Endothelial cell of umbilical vein (primary cell): ENCODE results near the gene EEFSEC. TPM values are rescaled to one million over a fixed set of nuclear protein-coding genes. Genes with fewer than 3 reads are reported as not detected.

Experiments used
- BruUV-seq: library from RNA; stranded (reverse); fragments of 400-500 nt; replicated peaks from 2 replicates; lab custom pipeline; 2021; lab: Mats Ljungman, UMichigan
- CTCF ChIA-PET: fragments of 300-600, 350-600 bp; sonication (Branson Sonifier 250); formaldehyde crosslinking; loops from one replicate; lab custom pipeline; 2021; ENCODE audit warnings: antibody characterized with exemption, inconsistent platforms; lab: Charles Lee
- POLR2A ChIA-PET: fragments of 300-600, 350-600 bp; sonication (Branson Sonifier 250); formaldehyde crosslinking; loops from one replicate; lab custom pipeline; 2021; ENCODE audit warnings: antibody characterized with exemption, inconsistent platforms; lab: Charles Lee
- DNase-seq: peaks from one replicate; pipeline ENCODE4 v3.0.0-alpha.2; 2011; ENCODE audit warnings: low read depth, low spot score
- FAIRE-seq: peaks from 2 replicates; lab custom pipeline; 2011; peaks lifted over from hg19 to GRCh38; lab: Jason Lieb, UNC
- H2AFZ ChIP-seq: 2 replicates; pipeline ENCODE4 v1.6.0; 2012; ENCODE audit warnings: low read depth, low read length, control low read depth, inconsistent platforms
- H3K27ac ChIP-seq: 2 replicates; pipeline ENCODE4 v1.5.1; 2011; ENCODE audit warnings: low read depth, mild to moderate bottlenecking, control low read depth, low read length, moderate library complexity; ENCODE audit not compliant: insufficient read depth
- H3K27me3 ChIP-seq, 2 experiments: 2 replicates each; pipeline versions ENCODE4 v1.6.0 to v1.6.1; 2011; ENCODE audit warnings: low read length in 2 of 2, mixed read lengths in 1 of 2; ENCODE audit not compliant: control insufficient read depth in 2 of 2, insufficient read depth in 2 of 2
- H3K36me3 ChIP-seq, 2 experiments: 2 replicates in 1 of 2; 3 replicates in 1 of 2; pipeline ENCODE4 v1.5.1; 2011; ENCODE audit warnings: low read length in 2 of 2, mild to moderate bottlenecking in 1 of 2, moderate library complexity in 1 of 2; ENCODE audit not compliant: control insufficient read depth in 2 of 2, insufficient read depth in 2 of 2; ENCODE audit errors: extremely low read depth in 1 of 2
- H3K4me1 ChIP-seq: 3 replicates; pipeline ENCODE4 v1.5.1; 2011; ENCODE audit warnings: mild to moderate bottlenecking, low read length; ENCODE audit not compliant: control insufficient read depth, insufficient read depth; ENCODE audit errors: extremely low read depth
- H3K4me2 ChIP-seq: 2 replicates; pipeline ENCODE4 v1.6.1; 2011; ENCODE audit warnings: low read length, control low read depth, mixed read lengths; ENCODE audit not compliant: insufficient read depth
- H3K4me3 ChIP-seq, 3 experiments: fragments of 200-600 bp in 1 of 3; sonication (generic), shearing (Covaris generic) in 1 of 3; replicated peaks in 1 of 3; 2 replicates each; pipeline ENCODE4 v1.5.1; 2011 to 2016; ENCODE audit warnings: control low read depth in 3 of 3, low read length in 3 of 3, mild to moderate bottlenecking in 2 of 3, inconsistent platforms in 1 of 3, low read depth in 1 of 3, moderate library complexity in 1 of 3; ENCODE audit not compliant: insufficient read depth in 1 of 3
- H3K79me2 ChIP-seq: 2 replicates; pipeline ENCODE4 v1.6.0; 2012; ENCODE audit warnings: low read length, inconsistent platforms; ENCODE audit not compliant: control insufficient read depth, insufficient read depth
- H3K9ac ChIP-seq: replicated peaks from 2 replicates; pipeline ENCODE3; 2011; ENCODE audit warnings: low read length, control low read depth; ENCODE audit not compliant: insufficient read depth; ENCODE audit errors: extremely low read depth
- H3K9me1 ChIP-seq: replicated peaks from 3 replicates; pipeline ENCODE4 v1.6.0; 2011; ENCODE audit warnings: mild to moderate bottlenecking, low read length; ENCODE audit not compliant: control insufficient read depth, insufficient read depth; ENCODE audit errors: extremely low read depth
- H3K9me3 ChIP-seq: replicated peaks from 2 replicates; pipeline ENCODE4 v1.5.1; 2012; ENCODE audit warnings: low read length, inconsistent platforms; ENCODE audit not compliant: control insufficient read depth, insufficient read depth
- H4K20me1 ChIP-seq: replicated peaks from 2 replicates; pipeline ENCODE3; 2011; ENCODE audit warnings: mild to moderate bottlenecking, low read length; ENCODE audit not compliant: control insufficient read depth, insufficient read depth; ENCODE audit errors: extremely low read depth
- EZH2 ChIP-seq: IDR thresholded peaks from 2 replicates; pipeline ENCODE4 v1.6.1; 2012; ENCODE audit warnings: borderline replicate concordance, low read depth, mild to moderate bottlenecking, moderate library complexity, low read length, inconsistent platforms; ENCODE audit not compliant: severe bottlenecking
- FOS ChIP-seq: IDR thresholded peaks from 2 replicates; pipeline ENCODE4 v1.6.1; 2011; ENCODE audit warnings: mild to moderate bottlenecking, low read length, moderate library complexity, borderline replicate concordance; ENCODE audit not compliant: insufficient read depth
- GATA2 ChIP-seq: IDR thresholded peaks from 2 replicates; pipeline ENCODE4 v1.7.0; 2011; ENCODE audit warnings: low read depth, mild to moderate bottlenecking, moderate library complexity, mixed read lengths, low read length; ENCODE audit not compliant: insufficient read length, insufficient read depth
- JUN ChIP-seq: IDR thresholded peaks from 2 replicates; pipeline ENCODE4 v1.6.1; 2011; ENCODE audit warnings: borderline replicate concordance, low read depth; ENCODE audit not compliant: insufficient read length, insufficient read depth
- MYC ChIP-seq: IDR thresholded peaks from one replicate; pipeline ENCODE4 v1.6.1; 2011; ENCODE audit warnings: mild to moderate bottlenecking, low read depth, low read length
- POLR2A ChIP-seq: IDR thresholded peaks from 2 replicates; pipeline ENCODE4 v1.6.1; 2012; ENCODE audit warnings: low read depth, mild to moderate bottlenecking, control low read depth, low read length
- POLR2AphosphoS5 ChIP-seq: IDR thresholded peaks from 2 replicates; pipeline ENCODE4 v1.6.1; 2012; ENCODE audit warnings: low read depth, mild to moderate bottlenecking, control low read depth, low read length, moderate library complexity; ENCODE audit not compliant: insufficient read depth
- dilution Hi-C: fragments of 300-500 bp; cut with MboI; formaldehyde crosslinking; loops from one replicate; pipeline ENCODE4 v1.15.0; 2019; ENCODE audit warnings: low sequenced_read_pairs; ENCODE audit not compliant: extremely low pct_ligation_motif_present
- intact Hi-C: fragments of 100-400 bp; cut with micrococcal nuclease; formaldehyde crosslinking; loops from one replicate; pipeline ENCODE4 v1.10.0; 2022
- polyA plus RNA-seq, 4 experiments: library from polyadenylated mRNA; depleted of rRNA in 3 of 4; stranded (reverse) in 3 of 4; unstranded in 1 of 4; fragments of >200 nt; gene quantifications; 2 replicates each; pipeline versions ENCODE4 v1.2.1 to v1.2.3, GENCODE V29; 2011 to 2012; ENCODE audit warnings: missing spikeins in 1 of 4
- total RNA-seq: library from RNA; stranded (reverse); gene quantifications from 2 replicates; pipeline ENCODE4 v1.2.3, GENCODE V29; 2021
- TF ChIP-seq, protein P1 (sequence below), 2 donors: IDR thresholded peaks; 1 replicate in 1 of 2; 2 replicates in 1 of 2; pipeline ENCODE4 v1.5.1; 2011; ENCODE audit warnings: low read length in 2 of 2, mild to moderate bottlenecking in 2 of 2, moderate library complexity in 2 of 2, control low read depth in 1 of 2, inconsistent platforms in 1 of 2, low read depth in 1 of 2; ENCODE audit not compliant: insufficient read depth in 1 of 2; ENCODE audit errors: extremely low read depth in 1 of 2
- TF ChIP-seq, protein P2 (sequence below): IDR thresholded peaks from 2 replicates; pipeline ENCODE4 v1.6.1; 2011; ENCODE audit not compliant: insufficient read depth, insufficient read length

The EEFSEC gene
- total and polyA plus RNA-seq, 2 donors (not counting 3 experiments of a cell fraction or from before 2014, with no cell fraction given), result 13.1 to 14.5 TPM

GRCh38 chr3:128357538-128357937, 204.3 kb downstream of the EEFSEC start:
- H3K4me1 ChIP-seq, result peaks cover 27% of the 10 kb centered on the region
- H3K4me3 ChIP-seq, result no peak overlapping the region
- H3K9me3 ChIP-seq, result no peaks in the 10 kb centered on the region
- no peak overlapping the region for H3K4me2 ChIP-seq
- H3K9me1 ChIP-seq, result no peaks in the 10 kb centered on the region
- ChIA-PET CTCF (interaction anchor here (0.6 to 2.2 kb wide), 5 partner anchors 8 to 441 kb away, joined by 3 to 8 read pairs (median 3); no protein-coding TSS in a partner anchor), POLR2A (no interaction called here)
- TF ChIP-seq FOS (no peak), JUN (no peak), GATA2 (no peak), POLR2AphosphoS5 (no peak), POLR2A (no peak), EZH2 (no peak), MYC (no peak)
- TF ChIP-seq, protein P1, sequence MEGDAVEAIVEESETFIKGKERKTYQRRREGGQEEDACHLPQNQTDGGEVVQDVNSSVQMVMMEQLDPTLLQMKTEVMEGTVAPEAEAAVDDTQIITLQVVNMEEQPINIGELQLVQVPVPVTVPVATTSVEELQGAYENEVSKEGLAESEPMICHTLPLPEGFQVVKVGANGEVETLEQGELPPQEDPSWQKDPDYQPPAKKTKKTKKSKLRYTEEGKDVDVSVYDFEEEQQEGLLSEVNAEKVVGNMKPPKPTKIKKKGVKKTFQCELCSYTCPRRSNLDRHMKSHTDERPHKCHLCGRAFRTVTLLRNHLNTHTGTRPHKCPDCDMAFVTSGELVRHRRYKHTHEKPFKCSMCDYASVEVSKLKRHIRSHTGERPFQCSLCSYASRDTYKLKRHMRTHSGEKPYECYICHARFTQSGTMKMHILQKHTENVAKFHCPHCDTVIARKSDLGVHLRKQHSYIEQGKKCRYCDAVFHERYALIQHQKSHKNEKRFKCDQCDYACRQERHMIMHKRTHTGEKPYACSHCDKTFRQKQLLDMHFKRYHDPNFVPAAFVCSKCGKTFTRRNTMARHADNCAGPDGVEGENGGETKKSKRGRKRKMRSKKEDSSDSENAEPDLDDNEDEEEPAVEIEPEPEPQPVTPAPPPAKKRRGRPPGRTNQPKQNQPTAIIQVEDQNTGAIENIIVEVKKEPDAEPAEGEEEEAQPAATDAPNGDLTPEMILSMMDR (IDR thresholded peaks at IDR 0.05; ENCODE audit: extremely low read depth in 1 of 2, insufficient read depth in 1 of 2, low read depth in 1 of 2, low read length in 2 of 2), result no peak
- TF ChIP-seq, protein P2, sequence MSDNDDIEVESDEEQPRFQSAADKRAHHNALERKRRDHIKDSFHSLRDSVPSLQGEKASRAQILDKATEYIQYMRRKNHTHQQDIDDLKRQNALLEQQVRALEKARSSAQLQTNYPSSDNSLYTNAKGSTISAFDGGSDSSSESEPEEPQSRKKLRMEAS, result no peak
- H3K79me2 ChIP-seq, result no peaks in the 10 kb centered on the region
- no TSS peak for BruUV-seq
- no peaks in the 10 kb centered on the region for H3K36me3 ChIP-seq
- H2AFZ ChIP-seq, result no peak overlapping the region
- FAIRE-seq, result no peak
- DNase-seq, result no peak
- H3K27me3 ChIP-seq, result no peaks in the 10 kb centered on the region
- intact Hi-C loops, result no loop called here
- dilution Hi-C loops, result no loop called here
- no peaks in the 10 kb centered on the region for H4K20me1 ChIP-seq
- H3K9ac ChIP-seq, result no peak overlapping the region
- H3K27ac ChIP-seq, result no peak overlapping the region
